Spleen (tissue), 7 donors: ENCODE data around the gene OLFML3.

ENCODE experiments used
- POLR2AphosphoS5 ChIP-seq, 3 donors: sonication (generic); formaldehyde crosslinking; IDR thresholded peaks; one replicate each; pipeline ENCODE4 v1.5.1; 2017; ENCODE audit warnings: antibody characterized with exemption in 3 of 3
- TF ChIP-seq, protein P1 (sequence below), 11 experiments: fragments of 200-600 bp in 7 of 11; fragments of 450-650 bp in 4 of 11; sonication (generic) in 4 of 11; IDR thresholded peaks in 8 of 11; conservative IDR thresholded peaks in 3 of 11; 1 replicate in 7 of 11; 2 replicates in 4 of 11; pipeline versions ENCODE4 v1.4.0 to v1.8.0; 2016 to 2021; ENCODE audit warnings: antibody characterized with exemption in 11 of 11, inconsistent platforms in 4 of 11, mild to moderate bottlenecking in 1 of 11
- donor health status: DM: no; HTN: no; CAD: no; lungs with moderate emphysema.
- donor health status: DM: no; HTN: no; CAD: no.
- donor health status: DM: no; HTN: no; CAD: no.

DNA sequence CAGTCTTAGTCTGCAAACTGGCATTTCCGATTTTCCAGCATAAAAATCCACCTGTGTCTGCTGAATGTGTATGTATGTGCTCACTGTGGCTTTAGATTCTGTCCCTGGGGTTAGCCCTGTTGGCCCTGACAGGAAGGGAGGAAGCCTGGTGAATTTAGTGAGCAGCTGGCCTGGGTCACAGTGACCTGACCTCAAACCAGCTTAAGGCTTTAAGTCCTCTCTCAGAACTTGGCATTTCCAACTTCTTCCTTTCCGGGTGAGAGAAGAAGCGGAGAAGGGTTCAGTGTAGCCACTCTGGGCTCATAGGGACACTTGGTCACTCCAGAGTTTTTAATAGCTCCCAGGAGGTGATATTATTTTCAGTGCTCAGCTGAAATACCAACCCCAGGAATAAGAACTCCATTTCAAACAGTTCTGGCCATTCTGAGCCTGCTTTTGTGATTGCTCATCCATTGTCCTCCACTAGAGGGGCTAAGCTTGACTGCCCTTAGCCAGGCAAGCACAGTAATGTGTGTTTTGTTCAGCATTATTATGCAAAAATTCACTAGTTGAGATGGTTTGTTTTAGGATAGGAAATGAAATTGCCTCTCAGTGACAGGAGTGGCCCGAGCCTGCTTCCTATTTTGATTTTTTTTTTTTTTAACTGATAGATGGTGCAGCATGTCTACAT is 2.5 kb upstream of the OLFML3 start:
- TF ChIP-seq, protein P1, sequence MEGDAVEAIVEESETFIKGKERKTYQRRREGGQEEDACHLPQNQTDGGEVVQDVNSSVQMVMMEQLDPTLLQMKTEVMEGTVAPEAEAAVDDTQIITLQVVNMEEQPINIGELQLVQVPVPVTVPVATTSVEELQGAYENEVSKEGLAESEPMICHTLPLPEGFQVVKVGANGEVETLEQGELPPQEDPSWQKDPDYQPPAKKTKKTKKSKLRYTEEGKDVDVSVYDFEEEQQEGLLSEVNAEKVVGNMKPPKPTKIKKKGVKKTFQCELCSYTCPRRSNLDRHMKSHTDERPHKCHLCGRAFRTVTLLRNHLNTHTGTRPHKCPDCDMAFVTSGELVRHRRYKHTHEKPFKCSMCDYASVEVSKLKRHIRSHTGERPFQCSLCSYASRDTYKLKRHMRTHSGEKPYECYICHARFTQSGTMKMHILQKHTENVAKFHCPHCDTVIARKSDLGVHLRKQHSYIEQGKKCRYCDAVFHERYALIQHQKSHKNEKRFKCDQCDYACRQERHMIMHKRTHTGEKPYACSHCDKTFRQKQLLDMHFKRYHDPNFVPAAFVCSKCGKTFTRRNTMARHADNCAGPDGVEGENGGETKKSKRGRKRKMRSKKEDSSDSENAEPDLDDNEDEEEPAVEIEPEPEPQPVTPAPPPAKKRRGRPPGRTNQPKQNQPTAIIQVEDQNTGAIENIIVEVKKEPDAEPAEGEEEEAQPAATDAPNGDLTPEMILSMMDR (IDR thresholded peaks at IDR 0.05 in 8 of 11, conservative IDR thresholded peaks at IDR 0.05 in 3 of 11): peak in 4 of 11 experiments; percentile 21 to 46 (median 31)
- peak in 1 of 3 donors; percentile 30 for TF ChIP-seq POLR2AphosphoS5 (IDR thresholded peaks at IDR 0.05)
